Neural crest cell (in vitro differentiated cells): ENCODE results near the gene MYH14. TPM values are rescaled to one million over a fixed set of nuclear protein-coding genes. Genes with fewer than 3 reads are reported as not detected.

ENCODE experiments used
- DNase-seq: peaks from one replicate; pipeline ENCODE4 v3.0.0; 2021; ENCODE audit warnings: low read depth, mixed read lengths, low spot score
- H3K27ac Mint-ChIP-seq: one replicate; pipeline ENCODE4 v1.8.0; 2021; ENCODE audit warnings: mild to moderate bottlenecking, mixed read lengths; ENCODE audit not compliant: unreplicated experiment
- H3K27me3 Mint-ChIP-seq: 2 replicates; pipeline ENCODE4 v1.8.0; 2021; ENCODE audit warnings: low read depth, mild to moderate bottlenecking, mixed read lengths
- H3K36me3 Mint-ChIP-seq: 2 replicates; pipeline ENCODE4 v1.8.0; 2021; ENCODE audit warnings: low read depth, mild to moderate bottlenecking, mixed read lengths
- H3K4me1 Mint-ChIP-seq: 2 replicates; pipeline ENCODE4 v1.8.0; 2021; ENCODE audit warnings: mixed read lengths
- H3K4me3 Mint-ChIP-seq: one replicate; pipeline ENCODE4 v1.8.0; 2021; ENCODE audit warnings: mild to moderate bottlenecking, mixed read lengths
- H3K9me3 Mint-ChIP-seq: 2 replicates; pipeline ENCODE4 v1.8.0; 2021; ENCODE audit warnings: mixed read lengths
- total RNA-seq: library from RNA; stranded (reverse); gene quantifications from 2 replicates; pipeline ENCODE4 v1.2.1, GENCODE V29; 2021
- TF ChIP-seq, protein P1 (sequence below): fragments of 200-600 bp; sonication (generic); conservative IDR thresholded peaks from 2 replicates; pipeline ENCODE4 v1.5.0; 2021; ENCODE audit warnings: antibody characterized with exemption, mild to moderate bottlenecking

Gene MYH14
- total RNA-seq, 1 donor from 2014 or later, result 4.7 TPM

DNA sequence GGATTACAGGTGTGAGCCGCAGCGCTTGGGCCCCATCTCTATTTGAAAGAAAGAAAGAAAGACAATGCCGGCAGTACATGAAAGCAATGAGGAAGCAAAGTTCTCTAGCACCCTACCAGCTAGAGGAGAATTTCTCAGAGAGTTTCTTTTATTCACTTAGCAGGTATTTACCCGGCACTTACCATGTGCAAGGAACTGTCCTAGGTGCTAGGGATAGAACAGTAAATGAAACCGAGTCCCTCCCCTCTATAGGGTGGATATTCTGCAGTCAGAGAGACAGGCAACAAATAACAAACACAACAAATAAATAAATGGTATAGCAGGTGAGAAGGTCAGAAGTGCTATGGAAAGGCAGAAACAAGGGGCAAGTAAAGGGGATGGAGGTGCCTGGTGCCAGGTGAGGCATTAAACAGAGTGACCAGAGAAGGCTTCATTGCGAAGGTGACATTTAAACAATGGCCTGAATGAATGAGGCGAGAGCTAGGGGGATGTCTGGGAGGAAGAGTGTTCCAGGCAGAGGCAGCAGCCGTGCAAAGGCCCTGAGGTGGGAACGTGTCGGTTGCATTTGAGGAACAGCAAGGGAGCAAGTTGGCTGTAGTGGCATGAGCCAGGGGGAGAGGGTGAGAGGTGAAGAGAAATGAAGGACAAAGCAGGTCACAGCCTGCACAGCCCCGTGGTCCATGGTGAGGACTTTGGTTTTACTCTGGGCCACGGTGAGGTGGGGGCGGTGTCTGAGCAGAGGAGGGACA is 10.8 kb upstream of the MYH14 start:
- Mint-ChIP-seq H3K4me1 (no peaks in the 10 kb centered on the region), H3K36me3 (no peaks in the 10 kb centered on the region), H3K27me3 (peaks cover 74% of the 10 kb centered on the region), H3K27ac (no peak overlapping the region), H3K9me3 (no peaks in the 10 kb centered on the region), H3K4me3 (no peak overlapping the region)
- TF ChIP-seq, protein P1, sequence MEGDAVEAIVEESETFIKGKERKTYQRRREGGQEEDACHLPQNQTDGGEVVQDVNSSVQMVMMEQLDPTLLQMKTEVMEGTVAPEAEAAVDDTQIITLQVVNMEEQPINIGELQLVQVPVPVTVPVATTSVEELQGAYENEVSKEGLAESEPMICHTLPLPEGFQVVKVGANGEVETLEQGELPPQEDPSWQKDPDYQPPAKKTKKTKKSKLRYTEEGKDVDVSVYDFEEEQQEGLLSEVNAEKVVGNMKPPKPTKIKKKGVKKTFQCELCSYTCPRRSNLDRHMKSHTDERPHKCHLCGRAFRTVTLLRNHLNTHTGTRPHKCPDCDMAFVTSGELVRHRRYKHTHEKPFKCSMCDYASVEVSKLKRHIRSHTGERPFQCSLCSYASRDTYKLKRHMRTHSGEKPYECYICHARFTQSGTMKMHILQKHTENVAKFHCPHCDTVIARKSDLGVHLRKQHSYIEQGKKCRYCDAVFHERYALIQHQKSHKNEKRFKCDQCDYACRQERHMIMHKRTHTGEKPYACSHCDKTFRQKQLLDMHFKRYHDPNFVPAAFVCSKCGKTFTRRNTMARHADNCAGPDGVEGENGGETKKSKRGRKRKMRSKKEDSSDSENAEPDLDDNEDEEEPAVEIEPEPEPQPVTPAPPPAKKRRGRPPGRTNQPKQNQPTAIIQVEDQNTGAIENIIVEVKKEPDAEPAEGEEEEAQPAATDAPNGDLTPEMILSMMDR, result no peak
- DNase-seq, result no peak

DNA sequence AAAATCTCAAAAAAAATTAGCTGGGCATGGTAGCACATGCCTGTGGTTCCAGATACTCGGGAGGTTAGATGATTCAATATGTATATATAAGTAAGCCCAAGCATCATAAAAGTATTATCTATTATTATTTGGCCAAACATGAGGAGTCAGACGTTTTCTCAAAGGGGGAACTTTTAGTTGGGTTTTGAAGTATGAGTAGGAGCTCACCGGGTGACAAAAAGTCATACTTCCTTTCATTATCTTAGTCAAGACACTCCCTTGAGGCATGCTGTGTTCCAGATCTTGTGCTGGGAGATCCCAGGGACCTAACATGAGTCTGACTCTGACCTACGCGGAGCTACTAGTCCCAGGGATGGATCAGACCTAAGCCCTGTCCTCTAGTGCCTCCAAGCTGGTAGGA is 8.2 kb upstream of the MYH14 start:
- Mint-ChIP-seq H3K36me3 (no peaks in the 10 kb centered on the region), H3K27me3 (peaks cover 81% of the 10 kb centered on the region), H3K4me3 (no peak overlapping the region), H3K27ac (no peak overlapping the region), H3K9me3 (no peaks in the 10 kb centered on the region), H3K4me1 (no peaks in the 10 kb centered on the region)
- DNase-seq, result no peak
- TF ChIP-seq, protein P1, result no peak

DNA sequence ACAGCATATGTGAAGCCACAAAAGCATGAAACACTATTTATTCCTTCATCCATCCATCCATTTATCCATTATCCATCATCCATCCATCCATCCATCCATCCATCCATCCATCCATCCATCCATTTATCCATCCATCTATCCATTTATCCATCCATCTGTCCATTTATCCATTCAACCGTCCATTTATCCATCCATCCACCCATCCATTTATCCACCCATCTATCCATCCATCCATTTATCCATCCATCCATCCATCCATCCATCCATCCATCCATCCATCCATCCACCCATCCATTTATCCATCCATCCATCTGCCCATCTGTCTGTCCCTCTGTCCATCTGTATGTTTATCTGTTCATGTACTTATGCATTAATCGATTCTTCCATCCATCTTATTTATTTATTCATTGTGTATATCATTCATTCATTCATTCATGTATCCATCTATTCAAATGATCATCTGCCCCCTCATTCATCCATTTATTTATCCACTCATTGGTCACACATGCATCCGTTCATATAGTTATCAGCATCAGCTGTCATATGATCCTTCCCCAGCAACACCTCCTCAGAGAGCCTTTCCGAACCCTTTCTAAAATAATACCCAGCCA is 7.0 kb upstream of the MYH14 start:
- TF ChIP-seq, protein P1, result no peak
- Mint-ChIP-seq H3K27ac (no peak overlapping the region), H3K4me3 (no peak overlapping the region), H3K27me3 (peaks cover 79% of the 10 kb centered on the region), H3K4me1 (no peaks in the 10 kb centered on the region), H3K36me3 (no peaks in the 10 kb centered on the region), H3K9me3 (no peaks in the 10 kb centered on the region)
- no peak for DNase-seq

DNA sequence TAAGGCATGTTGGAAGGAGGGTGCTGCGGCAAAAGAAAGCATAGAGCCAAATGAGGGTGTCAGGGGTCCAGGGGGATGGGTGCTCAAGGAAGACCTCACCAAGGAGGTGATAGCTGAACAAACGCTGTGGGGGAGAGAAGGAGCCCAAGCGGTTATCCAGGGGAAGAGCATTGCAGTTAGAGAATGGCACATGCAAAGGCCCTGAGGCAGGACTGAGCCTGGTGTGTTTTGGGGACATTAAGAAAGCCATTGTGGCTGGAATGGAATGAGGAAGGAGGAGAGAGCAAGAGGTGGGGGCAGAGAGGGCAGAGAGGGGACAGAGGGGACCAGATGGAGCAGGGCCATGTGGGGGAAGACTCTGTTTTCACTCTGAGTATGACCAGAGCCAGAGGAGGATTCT is 6.1 kb upstream of the MYH14 start:
- no peak overlapping the region for H3K4me3 Mint-ChIP-seq
- peaks cover 5% of the 10 kb centered on the region for H3K4me1 Mint-ChIP-seq
- TF ChIP-seq, protein P1, result no peak
- H3K36me3 Mint-ChIP-seq, result no peaks in the 10 kb centered on the region
- no peak for DNase-seq
- H3K9me3 Mint-ChIP-seq, result no peaks in the 10 kb centered on the region
- no peak overlapping the region for H3K27ac Mint-ChIP-seq
- H3K27me3 Mint-ChIP-seq, result peaks cover 84% of the 10 kb centered on the region

DNA sequence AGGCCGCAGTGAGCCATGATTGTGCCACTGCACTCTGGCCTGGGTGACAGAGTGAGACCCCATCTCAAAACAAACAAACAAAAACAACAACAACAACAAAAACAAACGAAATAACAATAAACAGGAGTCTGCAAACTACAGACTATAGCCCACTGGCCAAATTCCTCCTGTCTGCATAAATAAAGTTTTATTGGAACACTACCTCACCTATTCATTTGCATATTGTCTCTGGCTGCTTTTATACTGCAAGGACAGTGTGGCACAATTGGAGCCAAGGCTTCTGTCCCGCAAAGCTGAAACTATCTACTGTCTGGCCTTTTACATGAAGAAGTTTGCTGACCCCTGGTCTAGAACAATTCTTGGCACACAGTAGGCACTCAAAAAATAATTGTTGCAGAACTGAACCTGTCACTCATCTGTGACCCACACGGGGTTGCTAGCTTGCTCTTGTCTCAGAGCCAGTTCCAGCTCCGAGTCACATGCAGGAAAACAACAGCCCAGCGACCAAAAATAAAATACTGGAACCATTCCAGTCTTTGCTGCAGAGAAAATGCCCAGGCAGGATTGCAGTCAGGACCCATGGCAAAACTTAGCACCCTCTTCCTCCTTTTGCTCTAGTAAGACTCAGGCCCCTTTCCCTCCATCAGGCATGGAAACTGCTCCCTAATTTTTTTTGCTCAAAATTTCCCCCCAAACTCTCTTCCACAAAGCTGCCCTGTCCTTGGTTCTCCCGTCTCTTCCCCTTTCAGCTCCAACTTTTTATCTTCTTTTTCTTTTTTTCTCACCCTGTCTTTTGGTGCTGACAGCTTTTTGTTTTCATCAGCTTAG is 4.8 kb upstream of the MYH14 start:
- peaks cover 9% of the 10 kb centered on the region for H3K4me1 Mint-ChIP-seq
- no peaks in the 10 kb centered on the region for H3K36me3 Mint-ChIP-seq
- TF ChIP-seq, protein P1, result no peak
- H3K4me3 Mint-ChIP-seq, result no peak overlapping the region
- H3K27me3 Mint-ChIP-seq, result peaks cover 77% of the 10 kb centered on the region
- no peak for DNase-seq
- no peak overlapping the region for H3K27ac Mint-ChIP-seq
- H3K9me3 Mint-ChIP-seq, result no peaks in the 10 kb centered on the region
